ENCODE data around the gene C12orf56.

The C12orf56 gene, protein sequence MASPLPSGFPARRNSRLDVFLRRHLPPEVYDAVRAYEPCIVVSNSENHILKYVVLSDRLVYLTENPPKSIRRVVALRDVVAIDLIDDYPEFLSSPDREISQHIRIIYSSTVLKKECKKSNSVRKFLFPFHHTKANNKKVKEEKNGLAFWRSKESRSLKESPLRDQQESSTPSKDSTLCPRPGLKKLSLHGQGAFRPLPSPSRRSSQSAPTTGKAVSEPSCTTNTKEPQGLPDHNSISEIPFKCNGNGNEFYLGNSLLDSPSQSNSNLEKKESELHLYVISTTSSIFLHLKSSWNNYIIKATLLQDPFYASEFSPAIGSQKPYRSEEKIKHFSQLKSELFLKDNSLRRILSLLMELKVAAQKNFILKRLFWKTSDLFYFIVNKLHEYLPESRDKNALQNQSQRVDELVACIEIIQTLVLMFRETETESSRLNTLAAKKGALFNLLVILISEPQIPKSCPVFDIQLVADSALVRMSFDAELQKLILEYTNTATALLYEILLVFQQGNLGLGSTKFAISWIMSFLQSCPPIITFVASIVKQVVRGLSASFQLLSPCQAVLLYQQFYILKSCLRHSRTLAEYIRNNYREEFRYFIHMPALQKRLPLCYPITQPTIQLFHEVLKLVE

GRCh38 chr12:64390275-64390851 lies at the start of gene C12orf56:
Gene C12orf56, minus strand, starts transcription at chr12:64390758. Its CDS starts 193 bp downstream, at chr12:64390565.
- no peak for ATAC-seq

DNA sequence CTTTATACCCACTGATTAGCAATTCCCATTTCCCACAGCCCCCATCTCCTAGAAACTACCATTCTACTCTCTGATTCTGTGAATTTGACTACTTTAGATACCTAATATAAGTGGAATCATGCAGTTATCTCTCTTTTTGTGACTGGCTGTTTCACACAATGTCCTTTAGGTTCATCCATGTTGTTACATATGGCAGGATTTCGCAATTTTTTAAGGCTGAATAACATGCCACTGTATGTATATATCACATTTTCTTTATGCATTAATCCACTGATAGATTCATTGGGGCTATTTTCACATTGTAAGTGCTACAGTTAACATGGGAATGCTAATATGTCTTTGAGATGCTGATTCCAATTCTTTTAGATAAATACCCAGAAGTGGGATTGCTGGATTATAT lies 49.5 kb upstream of the C12orf56 start:
- TF ChIP-seq ZNF565 (CRISPR knock-in tag; conservative IDR thresholded peaks at IDR 0.05; ENCODE audit: low read depth), result no peak
- ATAC-seq, result no peak

More at GRCh38 chr12:64390275-64390851, at the start of gene C12orf56:
- TF ChIP-seq ZFP30 (CRISPR knock-in tag; IDR thresholded peaks at IDR 0.05) (no peak), TSHZ2 (CRISPR knock-in tag; IDR thresholded peaks at IDR 0.05) (no peak), SNAI2 (CRISPR knock-in tag; IDR thresholded peaks at IDR 0.05) (no peak), TOX (CRISPR knock-in tag; IDR thresholded peaks at IDR 0.05; ENCODE audit: borderline replicate concordance) (no peak), CSDC2 (CRISPR knock-in tag; IDR thresholded peaks at IDR 0.05) (no peak), ZNF8 (CRISPR knock-in tag; IDR thresholded peaks at IDR 0.05) (no peak), ZNF565 (CRISPR knock-in tag; conservative IDR thresholded peaks at IDR 0.05; ENCODE audit: low read depth) (no peak), OSR1 (CRISPR knock-in tag; IDR thresholded peaks at IDR 0.05) (no peak), TCF4 (CRISPR knock-in tag; IDR thresholded peaks at IDR 0.05; ENCODE audit: borderline replicate concordance) (no peak)
- TF ChIP-seq, protein P1, sequence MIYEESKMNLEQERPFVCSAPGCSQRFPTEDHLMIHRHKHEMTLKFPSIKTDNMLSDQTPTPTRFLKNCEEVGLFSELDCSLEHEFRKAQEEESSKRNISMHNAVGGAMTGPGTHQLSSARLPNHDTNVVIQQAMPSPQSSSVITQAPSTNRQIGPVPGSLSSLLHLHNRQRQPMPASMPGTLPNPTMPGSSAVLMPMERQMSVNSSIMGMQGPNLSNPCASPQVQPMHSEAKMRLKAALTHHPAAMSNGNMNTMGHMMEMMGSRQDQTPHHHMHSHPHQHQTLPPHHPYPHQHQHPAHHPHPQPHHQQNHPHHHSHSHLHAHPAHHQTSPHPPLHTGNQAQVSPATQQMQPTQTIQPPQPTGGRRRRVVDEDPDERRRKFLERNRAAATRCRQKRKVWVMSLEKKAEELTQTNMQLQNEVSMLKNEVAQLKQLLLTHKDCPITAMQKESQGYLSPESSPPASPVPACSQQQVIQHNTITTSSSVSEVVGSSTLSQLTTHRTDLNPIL (CRISPR knock-in tag; IDR thresholded peaks at IDR 0.05; ENCODE audit: low read depth), result no peak
- TF ChIP-seq, protein P2, sequence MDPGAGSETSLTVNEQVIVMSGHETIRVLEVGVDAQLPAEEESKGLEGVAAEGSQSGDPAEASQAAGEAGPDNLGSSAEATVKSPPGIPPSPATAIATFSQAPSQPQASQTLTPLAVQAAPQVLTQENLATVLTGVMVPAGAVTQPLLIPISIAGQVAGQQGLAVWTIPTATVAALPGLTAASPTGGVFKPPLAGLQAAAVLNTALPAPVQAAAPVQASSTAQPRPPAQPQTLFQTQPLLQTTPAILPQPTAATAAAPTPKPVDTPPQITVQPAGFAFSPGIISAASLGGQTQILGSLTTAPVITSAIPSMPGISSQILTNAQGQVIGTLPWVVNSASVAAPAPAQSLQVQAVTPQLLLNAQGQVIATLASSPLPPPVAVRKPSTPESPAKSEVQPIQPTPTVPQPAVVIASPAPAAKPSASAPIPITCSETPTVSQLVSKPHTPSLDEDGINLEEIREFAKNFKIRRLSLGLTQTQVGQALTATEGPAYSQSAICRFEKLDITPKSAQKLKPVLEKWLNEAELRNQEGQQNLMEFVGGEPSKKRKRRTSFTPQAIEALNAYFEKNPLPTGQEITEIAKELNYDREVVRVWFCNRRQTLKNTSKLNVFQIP (CRISPR knock-in tag; IDR thresholded peaks at IDR 0.05; ENCODE audit: borderline replicate concordance, low read depth), result no peak
- TF ChIP-seq, protein P3, sequence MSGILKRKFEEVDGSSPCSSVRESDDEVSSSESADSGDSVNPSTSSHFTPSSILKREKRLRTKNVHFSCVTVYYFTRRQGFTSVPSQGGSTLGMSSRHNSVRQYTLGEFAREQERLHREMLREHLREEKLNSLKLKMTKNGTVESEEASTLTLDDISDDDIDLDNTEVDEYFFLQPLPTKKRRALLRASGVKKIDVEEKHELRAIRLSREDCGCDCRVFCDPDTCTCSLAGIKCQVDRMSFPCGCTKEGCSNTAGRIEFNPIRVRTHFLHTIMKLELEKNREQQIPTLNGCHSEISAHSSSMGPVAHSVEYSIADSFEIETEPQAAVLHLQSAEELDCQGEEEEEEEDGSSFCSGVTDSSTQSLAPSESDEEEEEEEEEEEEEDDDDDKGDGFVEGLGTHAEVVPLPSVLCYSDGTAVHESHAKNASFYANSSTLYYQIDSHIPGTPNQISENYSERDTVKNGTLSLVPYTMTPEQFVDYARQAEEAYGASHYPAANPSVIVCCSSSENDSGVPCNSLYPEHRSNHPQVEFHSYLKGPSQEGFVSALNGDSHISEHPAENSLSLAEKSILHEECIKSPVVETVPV (CRISPR knock-in tag; IDR thresholded peaks at IDR 0.05), result no peak

DNA sequence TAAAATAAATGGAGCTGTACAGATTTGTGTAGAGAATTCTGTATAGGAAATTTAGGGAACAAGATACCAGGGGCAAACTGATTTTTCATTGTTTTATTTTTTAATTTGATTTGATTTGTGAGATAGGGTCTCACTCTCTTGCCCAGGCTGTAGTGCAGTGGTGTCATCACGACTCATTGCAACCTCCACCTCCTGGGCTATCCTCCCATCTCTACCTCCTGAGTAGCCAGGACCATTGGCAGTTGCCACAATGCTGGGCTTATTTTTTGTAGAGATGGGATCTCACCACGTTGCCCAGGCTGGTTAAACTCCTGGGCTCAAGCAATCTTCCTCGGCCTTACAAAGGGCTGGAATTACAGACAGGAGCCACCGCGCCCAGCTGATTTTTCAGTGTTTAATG lies 43.4 kb upstream of the C12orf56 start:
- ATAC-seq, result no peak
- TF ChIP-seq PATZ1 (CRISPR knock-in tag; IDR thresholded peaks at IDR 0.05; ENCODE audit: borderline replicate concordance) (no peak), ZC3H10 (CRISPR knock-in tag; IDR thresholded peaks at IDR 0.05) (no peak), TOX (CRISPR knock-in tag; IDR thresholded peaks at IDR 0.05; ENCODE audit: borderline replicate concordance) (no peak), SNAI2 (CRISPR knock-in tag; IDR thresholded peaks at IDR 0.05) (no peak), ZNF8 (CRISPR knock-in tag; IDR thresholded peaks at IDR 0.05) (no peak), ZFP3 (CRISPR knock-in tag; IDR thresholded peaks at IDR 0.05) (no peak), PPARA (CRISPR knock-in tag; IDR thresholded peaks at IDR 0.05; ENCODE audit: borderline replicate concordance) (no peak), ARNTL (CRISPR knock-in tag; IDR thresholded peaks at IDR 0.05; ENCODE audit: borderline replicate concordance, low read depth) (no peak), TCF4 (CRISPR knock-in tag; IDR thresholded peaks at IDR 0.05; ENCODE audit: borderline replicate concordance) (no peak), ZFP30 (CRISPR knock-in tag; IDR thresholded peaks at IDR 0.05) (no peak), RARB (CRISPR knock-in tag; IDR thresholded peaks at IDR 0.05) (no peak), ZNF565 (CRISPR knock-in tag; conservative IDR thresholded peaks at IDR 0.05; ENCODE audit: low read depth) (no peak), ESRRG (CRISPR knock-in tag; IDR thresholded peaks at IDR 0.05) (no peak), CSDC2 (CRISPR knock-in tag; IDR thresholded peaks at IDR 0.05) (no peak)
- TF ChIP-seq, protein P1 (CRISPR knock-in tag; IDR thresholded peaks at IDR 0.05; ENCODE audit: low read depth), result no peak
- TF ChIP-seq, protein P2 (CRISPR knock-in tag; IDR thresholded peaks at IDR 0.05; ENCODE audit: borderline replicate concordance, low read depth), result no peak
